K562 (cell line): ENCODE measurements around the gene ASCC3. TPM values are rescaled to one million over a fixed set of nuclear protein-coding genes. Genes with fewer than 3 reads are reported as not detected.
A peak's percentile ranks its signal among the peaks of the same experiment; 100 is the strongest.

Experiments used
- CLOCK ChIP-seq: fragments of 250-450 bp; sonication (Bioruptor Pico); IDR thresholded peaks from 2 replicates; pipeline ENCODE4 v1.4.0; 2020; ENCODE audit warnings: mild to moderate bottlenecking, moderate library complexity, borderline replicate concordance
- CREB3L1 ChIP-seq: fragments of 450-650 bp; IDR thresholded peaks from 2 replicates; pipeline ENCODE4 v1.6.1; 2014; ENCODE audit warnings: low read depth, mild to moderate bottlenecking, moderate library complexity, borderline replicate concordance
- DDX20 ChIP-seq: fragments of 450-650 bp; IDR thresholded peaks from 2 replicates; pipeline ENCODE4 v1.6.1; 2016; ENCODE audit warnings: missing genetic modification characterization, low read depth, mild to moderate bottlenecking, missing compliant biosample characterization, moderate library complexity
- E4F1 ChIP-seq: fragments of 250-450 bp; sonication (Bioruptor Pico); IDR thresholded peaks from 2 replicates; pipeline ENCODE4 v1.5.0; 2021; ENCODE audit warnings: mild to moderate bottlenecking, borderline replicate concordance
- GATA2 ChIP-seq: sonication (generic); formaldehyde crosslinking; IDR thresholded peaks from 2 replicates; pipeline ENCODE4 v1.4.0; 2020; ENCODE audit warnings: mild to moderate bottlenecking, missing genetic modification reagents
- HDAC8 ChIP-seq: fragments of 450-650 bp; IDR thresholded peaks from 2 replicates; pipeline ENCODE4 v1.6.1; 2016; ENCODE audit warnings: mild to moderate bottlenecking, missing genetic modification characterization, moderate library complexity, missing compliant biosample characterization
- RBM34 ChIP-seq: fragments of 200-400 bp; formaldehyde crosslinking; IDR thresholded peaks from 2 replicates; pipeline ENCODE4 v1.6.1; 2018; ENCODE audit warnings: low read length, borderline replicate concordance; ENCODE audit not compliant: insufficient read depth
- ZNF184 ChIP-seq: sonication (generic); formaldehyde crosslinking; IDR thresholded peaks from 2 replicates; pipeline ENCODE4 v1.5.0; 2020; ENCODE audit warnings: missing genetic modification reagents
- ZNF217 ChIP-seq: sonication (generic); formaldehyde crosslinking; IDR thresholded peaks from 2 replicates; pipeline ENCODE4 v1.8.0; 2022; ENCODE audit warnings: mild to moderate bottlenecking, missing genetic modification reagents
- ZNF263 ChIP-seq: sonication (generic); formaldehyde crosslinking; IDR thresholded peaks from 2 replicates; pipeline ENCODE4 v1.8.0; 2022; ENCODE audit warnings: mild to moderate bottlenecking, missing genetic modification reagents, borderline replicate concordance
- polyA plus RNA-seq, 8 experiments: library from polyadenylated mRNA; depleted of rRNA in 4 of 8; stranded (reverse) in 5 of 8; unstranded in 3 of 8; fragments of >200 nt; fragmentation: Nextera tagmentation in 2 of 8; fragmentation: Illumina TruSeq in 1 of 8; extraction: Ambion mirVana in 2 of 8; extraction: Trizol in 1 of 8; gene quantifications; 2 replicates each; pipeline versions ENCODE4 v1.2.1 to v1.2.3, GENCODE V29; 2011 to 2014; ENCODE audit warnings: inconsistent platforms in 1 of 8, missing spikeins in 1 of 8
- total RNA-seq, 7 experiments: library from RNA; depleted of rRNA in 6 of 7; stranded (reverse); fragments of >200 nt in 6 of 7; fragmentation: Illumina TruSeq in 2 of 7; extraction: Trizol in 2 of 7; gene quantifications; 2 replicates each; pipeline versions ENCODE4 v1.2.1 to v1.2.3, GENCODE V29; 2011 to 2021; ENCODE audit warnings: low replicate concordance in 1 of 7
- TF ChIP-seq, protein P1 (sequence below): IDR thresholded peaks from 2 replicates; pipeline ENCODE4 v1.6.1; 2012; ENCODE audit warnings: low read depth, low read length, improper control_type of control experiment, borderline replicate concordance
- TF ChIP-seq, protein P2 (sequence below), 2 experiments: fragments of 200-800 bp in 1 of 2; sonication (Bioruptor generic) in 1 of 2; sonication (generic) in 1 of 2; formaldehyde crosslinking in 1 of 2; IDR thresholded peaks in 1 of 2; conservative IDR thresholded peaks in 1 of 2; 2 replicates each; pipeline versions ENCODE4 v1.5.0 to v1.6.1; 2016 to 2020; ENCODE audit warnings: missing compliant biosample characterization in 1 of 2, missing genetic modification characterization in 1 of 2, missing genetic modification reagents in 1 of 2
- TF ChIP-seq, protein P3 (sequence below): sonication (generic); formaldehyde crosslinking; IDR thresholded peaks from 2 replicates; pipeline ENCODE4 v1.8.0; 2022; ENCODE audit warnings: missing genetic modification reagents, mild to moderate bottlenecking, moderate library complexity, borderline replicate concordance

ASCC3 gene
- total and polyA plus RNA-seq, 9 of the 15 experiments (the other 6 are each of a cell fraction or from before 2014, with no cell fraction given): 16.1 to 56.1 (median 33.9) TPM

GRCh38 chr6:100880853-100881706, at the start of gene ASCC3 (continued):
- TF ChIP-seq, protein P1, sequence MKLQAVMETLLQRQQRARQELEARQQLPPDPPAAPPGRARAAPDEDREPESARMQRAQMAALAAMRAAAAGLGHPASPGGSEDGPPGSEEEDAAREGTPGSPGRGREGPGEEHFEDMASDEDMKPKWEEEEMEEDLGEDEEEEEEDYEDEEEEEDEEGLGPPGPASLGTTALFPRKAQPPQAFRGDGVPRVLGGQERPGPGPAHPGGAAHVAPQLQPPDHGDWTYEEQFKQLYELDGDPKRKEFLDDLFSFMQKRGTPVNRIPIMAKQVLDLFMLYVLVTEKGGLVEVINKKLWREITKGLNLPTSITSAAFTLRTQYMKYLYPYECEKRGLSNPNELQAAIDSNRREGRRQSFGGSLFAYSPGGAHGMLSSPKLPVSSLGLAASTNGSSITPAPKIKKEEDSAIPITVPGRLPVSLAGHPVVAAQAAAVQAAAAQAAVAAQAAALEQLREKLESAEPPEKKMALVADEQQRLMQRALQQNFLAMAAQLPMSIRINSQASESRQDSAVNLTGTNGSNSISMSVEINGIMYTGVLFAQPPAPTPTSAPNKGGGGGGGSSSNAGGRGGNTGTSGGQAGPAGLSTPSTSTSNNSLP: no peak
- TF ChIP-seq ZNF184 (CRISPR knock-in tag): no peak
- TF ChIP-seq, protein P2, sequence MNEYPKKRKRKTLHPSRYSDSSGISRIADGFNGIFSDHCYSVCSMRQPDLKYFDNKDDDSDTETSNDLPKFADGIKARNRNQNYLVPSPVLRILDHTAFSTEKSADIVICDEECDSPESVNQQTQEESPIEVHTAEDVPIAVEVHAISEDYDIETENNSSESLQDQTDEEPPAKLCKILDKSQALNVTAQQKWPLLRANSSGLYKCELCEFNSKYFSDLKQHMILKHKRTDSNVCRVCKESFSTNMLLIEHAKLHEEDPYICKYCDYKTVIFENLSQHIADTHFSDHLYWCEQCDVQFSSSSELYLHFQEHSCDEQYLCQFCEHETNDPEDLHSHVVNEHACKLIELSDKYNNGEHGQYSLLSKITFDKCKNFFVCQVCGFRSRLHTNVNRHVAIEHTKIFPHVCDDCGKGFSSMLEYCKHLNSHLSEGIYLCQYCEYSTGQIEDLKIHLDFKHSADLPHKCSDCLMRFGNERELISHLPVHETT (CRISPR knock-in tag; conservative IDR thresholded peaks at IDR 0.05 in 1 of 2, IDR thresholded peaks at IDR 0.05 in 1 of 2): no peak
- peak; percentile 88; the same call in 1 of the 2 replicates for TF ChIP-seq CREB3L1
- no peak for TF ChIP-seq RBM34
- no peak for TF ChIP-seq HDAC8 (tag)
- no peak for TF ChIP-seq DDX20 (tag)
- TF ChIP-seq, protein P3, sequence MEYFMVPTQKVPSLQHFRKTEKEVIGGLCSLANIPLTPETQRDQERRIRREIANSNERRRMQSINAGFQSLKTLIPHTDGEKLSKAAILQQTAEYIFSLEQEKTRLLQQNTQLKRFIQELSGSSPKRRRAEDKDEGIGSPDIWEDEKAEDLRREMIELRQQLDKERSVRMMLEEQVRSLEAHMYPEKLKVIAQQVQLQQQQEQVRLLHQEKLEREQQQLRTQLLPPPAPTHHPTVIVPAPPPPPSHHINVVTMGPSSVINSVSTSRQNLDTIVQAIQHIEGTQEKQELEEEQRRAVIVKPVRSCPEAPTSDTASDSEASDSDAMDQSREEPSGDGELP (CRISPR knock-in tag): peak; percentile 90
- TF ChIP-seq ZNF217 (CRISPR knock-in tag): no peak
- TF ChIP-seq E4F1 (CRISPR knock-in tag): no peak
- no peak for TF ChIP-seq GATA2 (CRISPR knock-in tag)
- TF ChIP-seq CLOCK (CRISPR knock-in tag): no peak
- no peak for TF ChIP-seq ZNF263 (CRISPR knock-in tag)
